A673 (cell line): Measurements from ENCODE around the gene PLLP. TPM values are rescaled to one million over a fixed set of nuclear protein-coding genes. Genes with fewer than 3 reads are reported as not detected.

ENCODE experiments used
- BruUV-seq: library from RNA; stranded (reverse); fragments of 400-500 nt; replicated peaks from 2 replicates; lab custom pipeline; 2021; lab: Mats Ljungman, UMichigan
- CTCF ChIA-PET: fragments of 300-600 bp; sonication (Branson Sonifier 250); formaldehyde crosslinking; loops from one replicate; lab custom pipeline; 2022; ENCODE audit warnings: antibody characterized with exemption; lab: Charles Lee
- POLR2A ChIA-PET: fragments of 300-600 bp; sonication (Branson Sonifier 250); formaldehyde crosslinking; loops from one replicate; lab custom pipeline; 2022; ENCODE audit warnings: antibody characterized with exemption; ENCODE audit not compliant: low non-redundant PET; lab: Charles Lee
- DNase-seq: peaks from one replicate; pipeline ENCODE4 v3.0.0-alpha.2; 2015; ENCODE audit warnings: low spot score
- H3K27ac ChIP-seq: fragments of 200-600 bp; sonication (generic); 2 replicates; pipeline ENCODE4 v1.5.1; 2016; ENCODE audit warnings: mixed run types, low read depth, mild to moderate bottlenecking, mixed read lengths, antibody characterized with exemption, low read length; ENCODE audit not compliant: poor library complexity, severe bottlenecking
- H3K27me3 ChIP-seq: fragments of 200-600 bp; sonication (generic); replicated peaks from 2 replicates; pipeline ENCODE4 v1.6.1; 2017; ENCODE audit warnings: mixed run types, low read depth, mild to moderate bottlenecking, mixed read lengths, antibody characterized with exemption, low read length; ENCODE audit not compliant: insufficient read depth, poor library complexity
- H3K36me3 ChIP-seq: fragments of 200-600 bp; sonication (generic); 2 replicates; pipeline ENCODE4 v1.6.1; 2016; ENCODE audit warnings: mixed run types, mild to moderate bottlenecking, mixed read lengths, antibody characterized with exemption, low read length; ENCODE audit not compliant: insufficient read depth, poor library complexity, severe bottlenecking
- H3K4me1 ChIP-seq: fragments of 200-600 bp; sonication (generic); 2 replicates; pipeline ENCODE4 v1.6.1; 2017; ENCODE audit warnings: mixed run types, mild to moderate bottlenecking, mixed read lengths, antibody characterized with exemption, low read length; ENCODE audit not compliant: insufficient read depth, poor library complexity, severe bottlenecking
- H3K4me3 ChIP-seq: fragments of 200-600 bp; sonication (generic); 2 replicates; pipeline ENCODE4 v1.5.1; 2016; ENCODE audit warnings: low read depth, mixed run types, mild to moderate bottlenecking, mixed read lengths, low read length; ENCODE audit not compliant: poor library complexity, severe bottlenecking
- H3K9me3 ChIP-seq: fragments of 200-600 bp; sonication (generic); 2 replicates; pipeline ENCODE4 v1.6.1; 2016; ENCODE audit warnings: mixed run types, low read depth, mild to moderate bottlenecking, mixed read lengths, antibody characterized with exemption, low read length; ENCODE audit not compliant: poor library complexity, severe bottlenecking
- CTCF ChIP-seq: fragments of 300-800, 200-600 bp; sonication (generic); conservative IDR thresholded peaks from 2 replicates; pipeline ENCODE4 v1.5.1; 2017; ENCODE audit warnings: low read depth, mild to moderate bottlenecking, antibody characterized with exemption, low read length, moderate library complexity, mixed read lengths
- EZH2 ChIP-seq: fragments of 200-600 bp; sonication (generic); IDR thresholded peaks from 2 replicates; pipeline ENCODE4 v1.6.1; 2017; ENCODE audit warnings: borderline replicate concordance, low read depth, mild to moderate bottlenecking, mixed read lengths, antibody characterized with exemption, low read length; ENCODE audit not compliant: poor library complexity, severe bottlenecking
- intact Hi-C: fragments of 100-400 bp; cut with micrococcal nuclease; formaldehyde crosslinking; loops from one replicate; pipeline ENCODE4 v1.10.0; 2022; ENCODE audit not compliant: unreplicated experiment
- total RNA-seq: library from RNA; stranded (reverse); gene quantifications from 2 replicates; pipeline ENCODE4 v1.2.3, GENCODE V29; 2021

PLLP gene
- total RNA-seq, 1 experiment from 2014 or later: 1.1 TPM

GRCh38 chr16:57255686-57256415 lies 28.6 kb downstream of the PLLP start:
- no peak overlapping the region for H3K27ac ChIP-seq
- TF ChIP-seq EZH2: no peak
- no peak for TF ChIP-seq CTCF
- BruUV-seq: no TSS peak
- no peak overlapping the region for H3K4me3 ChIP-seq
- H3K4me1 ChIP-seq: peaks cover 9% of the 10 kb centered on the region
- ChIA-PET CTCF (no interaction called here), POLR2A (no interaction called here)
- peaks cover 16% of the 10 kb centered on the region for H3K36me3 ChIP-seq
- no peaks in the 10 kb centered on the region for H3K27me3 ChIP-seq
- H3K9me3 ChIP-seq: no peaks in the 10 kb centered on the region
- intact Hi-C loops: no loop called here
- no peak for DNase-seq

- peaks cover 30% of the 10 kb centered on the region for H3K36me3 ChIP-seq
- POLR2A ChIA-PET: interaction anchor here (0.7 kb wide), 1 partner anchor 16 kb away, joined by 6 read pairs; no protein-coding TSS in a partner anchor
- H3K27ac ChIP-seq: no peak overlapping the region
- TF ChIP-seq EZH2 (no peak), CTCF (no peak)
- intact Hi-C loops: no loop called here
- DNase-seq: no peak
- no peak overlapping the region for H3K4me3 ChIP-seq
- CTCF ChIA-PET: no interaction called here
- no peaks in the 10 kb centered on the region for H3K9me3 ChIP-seq
- no TSS peak for BruUV-seq
- H3K4me1 ChIP-seq: no peaks in the 10 kb centered on the region
- H3K27me3 ChIP-seq: no peaks in the 10 kb centered on the region
Observed at GRCh38 chr16:57253466-57253865, 31.0 kb downstream of the PLLP start.

- Histone ChIP-seq H3K36me3 (peaks cover 30% of the 10 kb centered on the region), H3K27ac (no peak overlapping the region), H3K4me1 (no peaks in the 10 kb centered on the region), H3K9me3 (no peaks in the 10 kb centered on the region), H3K4me3 (no peak overlapping the region), H3K27me3 (no peaks in the 10 kb centered on the region)
- BruUV-seq: no TSS peak
- POLR2A ChIA-PET: no interaction called here
- DNase-seq: no peak
- TF ChIP-seq CTCF: no peak
- no peak for TF ChIP-seq EZH2
- intact Hi-C loops: no loop called here
- CTCF ChIA-PET: no interaction called here
Observed at GRCh38 chr16:57252148-57252721, 32.2 kb downstream of the PLLP start.
